ENCODE results near the gene LIG4.

- no peak for TF ChIP-seq CTCF (IDR thresholded peaks at IDR 0.05)
- TF ChIP-seq POLR2A (IDR thresholded peaks at IDR 0.05), result no peak
Measured at GRCh38 chr13:108195146-108195545, 20.2 kb downstream of the LIG4 start.

Data from thyroid gland (tissue), 4 donors.